ENCODE data around the gene AFAP1L1. TPM values are rescaled to one million over a fixed set of nuclear protein-coding genes. Genes with fewer than 3 reads are reported as not detected.

The AFAP1L1 gene
- total RNA-seq, 1 donor from 2014 or later, result 8.3 TPM

GRCh38 chr5:149378241-149378820, 106.7 kb downstream of the AFAP1L1 start:
- H3K4me3 Mint-ChIP-seq (ENCODE audit: unreplicated experiment), result no peak overlapping the region
- Histone ChIP-seq H3K4me2 (ENCODE audit: low read length) (no peak overlapping the region), H3K36me3 (ENCODE audit: insufficient read depth, low read length) (no peaks in the 10 kb centered on the region), H3K4me1 (ENCODE audit: insufficient read depth, low read length) (peaks cover 9% of the 10 kb centered on the region), H4K20me1 (ENCODE audit: insufficient read depth, low read length) (no peaks in the 10 kb centered on the region), H3K79me2 (ENCODE audit: insufficient read depth, low read length) (no peaks in the 10 kb centered on the region), H3K9me3 (ENCODE audit: insufficient read depth, low read depth, low read length) (peaks cover 3% of the 10 kb centered on the region), H3K4me3 (ENCODE audit: insufficient read depth, low read depth, low read length) (no peak overlapping the region), H3K27ac (ENCODE audit: low read depth, low read length) (no peak overlapping the region), H3K27me3 (ENCODE audit: insufficient read depth, low read length) (no peaks in the 10 kb centered on the region), H2AFZ (ENCODE audit: low read depth, low read length) (no peak overlapping the region), H3K9ac (ENCODE audit: low read length) (no peak overlapping the region)
- DNase-seq (ENCODE audit: low read depth) (no peak), FAIRE-seq (no peak)
- TF ChIP-seq CTCF (IDR thresholded peaks at IDR 0.05; ENCODE audit: insufficient read depth, low read depth, low read length) (no peak), EZH2 (IDR thresholded peaks at IDR 0.05; ENCODE audit: insufficient read depth, low read length) (no peak)
- H3K9me3 Mint-ChIP-seq (ENCODE audit: unreplicated experiment), result no peaks in the 10 kb centered on the region
- peaks cover 25% of the 10 kb centered on the region for H3K4me1 Mint-ChIP-seq (ENCODE audit: low read depth, unreplicated experiment)
- H3K27me3 Mint-ChIP-seq (ENCODE audit: low read depth, unreplicated experiment), result peaks cover 1% of the 10 kb centered on the region
- H3K27ac Mint-ChIP-seq (ENCODE audit: unreplicated experiment), result no peak overlapping the region
- H3K36me3 Mint-ChIP-seq (ENCODE audit: low read depth, unreplicated experiment), result peaks cover 2% of the 10 kb centered on the region

DNA sequence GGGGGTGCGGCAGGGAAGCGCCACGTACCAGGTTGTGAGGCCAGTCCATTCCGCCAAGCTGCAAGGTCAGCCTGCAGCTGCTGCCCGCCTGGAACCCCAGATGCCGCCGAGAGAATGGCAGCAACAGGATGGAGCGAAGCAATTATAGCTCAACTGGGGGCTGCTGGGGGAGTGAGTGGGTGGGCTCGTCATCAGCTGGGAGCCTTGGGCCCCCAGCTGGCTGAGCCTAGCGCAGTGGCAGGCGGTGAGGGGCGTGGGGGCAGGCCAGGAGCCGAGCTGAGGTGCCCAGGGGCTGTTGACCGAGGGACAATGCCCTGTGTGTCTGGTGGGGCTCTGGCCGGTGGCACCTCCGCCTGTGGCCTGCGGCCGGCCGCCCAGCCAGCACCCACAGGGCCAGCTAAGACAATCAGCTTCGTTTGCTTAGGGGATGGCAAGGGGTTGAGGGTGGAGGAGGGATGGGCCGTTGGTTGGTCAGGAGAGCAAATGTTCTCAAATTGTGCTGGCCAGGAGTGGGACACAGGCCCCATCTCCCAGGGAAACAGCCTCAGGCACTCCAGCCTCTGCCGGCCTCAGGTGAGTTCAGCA, 107.6 kb downstream of the AFAP1L1 start, which contains the start of gene IL17B:
TSS of gene IL17B (minus strand) at position 116 of the 585 bp plus-strand sequence. CDS start at position 49, 67 bp downstream.
- H3K4me3 Mint-ChIP-seq (ENCODE audit: unreplicated experiment), result no peak within 1 kb of the TSS
- Histone ChIP-seq H3K27ac (ENCODE audit: low read depth, low read length) (no peak within 1 kb of the TSS), H3K9me3 (ENCODE audit: insufficient read depth, low read depth, low read length) (peaks cover 3% of the 10 kb centered on the region), H3K27me3 (ENCODE audit: insufficient read depth, low read length) (no peaks in the 10 kb centered on the region), H3K4me3 (ENCODE audit: insufficient read depth, low read depth, low read length) (no peak within 1 kb of the TSS), H3K79me2 (ENCODE audit: insufficient read depth, low read length) (no peaks in the 10 kb centered on the region), H2AFZ (ENCODE audit: low read depth, low read length) (no peak within 1 kb of the TSS), H3K4me2 (ENCODE audit: low read length) (no peak within 1 kb of the TSS), H3K4me1 (ENCODE audit: insufficient read depth, low read length) (peaks cover 10% of the 10 kb centered on the region), H3K36me3 (ENCODE audit: insufficient read depth, low read length) (no peaks in the 10 kb centered on the region), H4K20me1 (ENCODE audit: insufficient read depth, low read length) (no peaks in the 10 kb centered on the region), H3K9ac (ENCODE audit: low read length) (no peak within 1 kb of the TSS)
- peaks cover 2% of the 10 kb centered on the region for H3K36me3 Mint-ChIP-seq (ENCODE audit: low read depth, unreplicated experiment)
- H3K27me3 Mint-ChIP-seq (ENCODE audit: low read depth, unreplicated experiment), result peaks cover 1% of the 10 kb centered on the region
- peaks cover 30% of the 10 kb centered on the region for H3K4me1 Mint-ChIP-seq (ENCODE audit: low read depth, unreplicated experiment)
- TF ChIP-seq CTCF (IDR thresholded peaks at IDR 0.05; ENCODE audit: insufficient read depth, low read depth, low read length) (no peak), EZH2 (IDR thresholded peaks at IDR 0.05; ENCODE audit: insufficient read depth, low read length) (no peak)
- FAIRE-seq (no peak), DNase-seq (ENCODE audit: low read depth) (no peak)
- H3K27ac Mint-ChIP-seq (ENCODE audit: unreplicated experiment), result no peak within 1 kb of the TSS
- H3K9me3 Mint-ChIP-seq (ENCODE audit: unreplicated experiment), result no peaks in the 10 kb centered on the region

DNA sequence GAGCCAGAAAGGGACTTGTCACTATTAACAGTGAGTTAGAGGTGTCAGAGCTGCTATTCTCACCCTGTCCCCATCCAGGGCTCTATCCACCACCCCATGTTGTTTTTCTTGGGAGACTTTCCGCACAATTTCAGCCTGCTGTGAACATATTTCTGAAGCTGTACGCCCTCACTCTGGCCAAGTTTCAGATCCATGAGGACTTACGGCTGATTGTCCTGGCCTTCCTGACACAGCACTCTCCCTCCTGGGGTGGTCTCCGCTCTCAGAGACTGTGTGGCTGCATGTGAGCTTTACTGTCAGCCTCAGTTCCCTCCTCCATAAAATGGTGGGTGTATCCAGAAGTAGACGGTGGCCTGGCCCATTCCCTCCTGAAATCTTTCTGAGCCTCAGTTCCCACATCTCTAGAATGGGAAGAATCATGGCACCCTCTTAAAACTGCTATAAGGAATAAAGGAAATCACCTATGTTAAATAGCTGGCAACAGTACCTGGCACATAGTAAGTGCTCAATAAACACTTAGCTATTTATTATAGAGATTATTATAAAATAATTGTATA, 108.2 kb downstream of the AFAP1L1 start:
- H3K4me3 ChIP-seq (ENCODE audit: insufficient read depth, low read depth, low read length), result no peak overlapping the region
- H3K4me2 ChIP-seq (ENCODE audit: low read length), result no peak overlapping the region

More for the DNA sequence above, 108.2 kb downstream of the AFAP1L1 start:
- Histone ChIP-seq H3K27ac (ENCODE audit: low read depth, low read length) (no peak overlapping the region), H2AFZ (ENCODE audit: low read depth, low read length) (no peak overlapping the region), H3K79me2 (ENCODE audit: insufficient read depth, low read length) (no peaks in the 10 kb centered on the region), H3K36me3 (ENCODE audit: insufficient read depth, low read length) (no peaks in the 10 kb centered on the region), H3K27me3 (ENCODE audit: insufficient read depth, low read length) (no peaks in the 10 kb centered on the region), H3K9me3 (ENCODE audit: insufficient read depth, low read depth, low read length) (peaks cover 3% of the 10 kb centered on the region), H4K20me1 (ENCODE audit: insufficient read depth, low read length) (no peaks in the 10 kb centered on the region), H3K4me1 (ENCODE audit: insufficient read depth, low read length) (peaks cover 10% of the 10 kb centered on the region), H3K9ac (ENCODE audit: low read length) (no peak overlapping the region)
- FAIRE-seq (no peak), DNase-seq (ENCODE audit: low read depth) (no peak)
- no peak for TF ChIP-seq CTCF (IDR thresholded peaks at IDR 0.05; ENCODE audit: insufficient read depth, low read depth, low read length)
- no peak for TF ChIP-seq EZH2 (IDR thresholded peaks at IDR 0.05; ENCODE audit: insufficient read depth, low read length)
- H3K27ac Mint-ChIP-seq (ENCODE audit: unreplicated experiment), result no peak overlapping the region
- no peaks in the 10 kb centered on the region for H3K9me3 Mint-ChIP-seq (ENCODE audit: unreplicated experiment)
- H3K36me3 Mint-ChIP-seq (ENCODE audit: low read depth, unreplicated experiment), result peaks cover 2% of the 10 kb centered on the region
- peaks cover 34% of the 10 kb centered on the region for H3K4me1 Mint-ChIP-seq (ENCODE audit: low read depth, unreplicated experiment)
- H3K4me3 Mint-ChIP-seq (ENCODE audit: unreplicated experiment), result no peak overlapping the region
- peaks cover 1% of the 10 kb centered on the region for H3K27me3 Mint-ChIP-seq (ENCODE audit: low read depth, unreplicated experiment)
